Measurements from ENCODE around the gene DTHD1.

GRCh38 chr4:36308150-36308549 lies 26.7 kb downstream of the DTHD1 start:
- TF ChIP-seq EZH2 (IDR thresholded peaks at IDR 0.05; ENCODE audit: insufficient read depth, low read length) = no peak
- TF ChIP-seq CTCF (IDR thresholded peaks at IDR 0.05; ENCODE audit: insufficient read depth, low read depth, low read length) = no peak

Measured in astrocyte (in vitro differentiated cells and primary cell).